ENCODE results near the gene RER1.

DNA sequence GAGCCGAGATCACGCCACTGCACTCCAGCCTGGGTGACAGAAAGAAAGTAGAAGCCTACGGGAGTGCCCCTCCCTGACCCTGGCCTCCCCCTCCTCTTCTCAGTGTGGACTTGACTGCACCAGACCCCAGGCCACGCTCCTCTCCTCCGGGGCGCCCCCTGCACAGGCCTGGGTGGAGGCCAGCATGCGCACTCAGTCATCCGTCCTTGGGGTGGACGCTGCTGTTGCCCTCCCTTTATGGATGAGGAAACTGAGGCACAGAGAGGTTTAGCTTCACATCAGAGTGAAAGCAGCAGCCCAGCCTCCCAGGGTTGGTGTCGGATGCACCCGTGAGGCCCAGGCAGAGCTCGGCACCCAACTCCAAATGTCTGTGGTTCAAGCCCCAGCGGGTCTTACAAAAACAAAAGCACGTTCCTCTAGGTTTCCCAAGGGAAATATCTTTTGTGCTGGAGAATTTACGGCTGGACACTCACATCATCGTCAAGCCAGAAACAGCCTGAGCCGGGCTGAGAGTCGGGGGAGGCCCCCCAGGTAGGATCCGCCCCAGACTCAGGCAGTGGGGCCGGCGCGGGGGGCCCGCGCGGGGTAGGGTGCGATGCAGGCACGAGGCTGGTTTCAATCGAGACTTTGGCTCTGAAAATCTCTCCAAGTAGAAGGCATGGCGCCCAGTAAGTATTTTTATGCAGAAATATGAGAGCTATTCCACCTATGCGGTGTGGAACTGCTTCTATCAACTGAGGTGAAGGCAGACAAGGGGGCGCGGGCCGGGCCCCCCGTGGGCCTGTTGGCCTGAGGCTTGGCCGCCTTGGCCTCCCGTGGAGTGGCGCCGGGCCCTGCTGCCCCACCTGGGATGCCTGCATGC is 36.9 kb upstream of the RER1 start:
- TF ChIP-seq, protein P1, sequence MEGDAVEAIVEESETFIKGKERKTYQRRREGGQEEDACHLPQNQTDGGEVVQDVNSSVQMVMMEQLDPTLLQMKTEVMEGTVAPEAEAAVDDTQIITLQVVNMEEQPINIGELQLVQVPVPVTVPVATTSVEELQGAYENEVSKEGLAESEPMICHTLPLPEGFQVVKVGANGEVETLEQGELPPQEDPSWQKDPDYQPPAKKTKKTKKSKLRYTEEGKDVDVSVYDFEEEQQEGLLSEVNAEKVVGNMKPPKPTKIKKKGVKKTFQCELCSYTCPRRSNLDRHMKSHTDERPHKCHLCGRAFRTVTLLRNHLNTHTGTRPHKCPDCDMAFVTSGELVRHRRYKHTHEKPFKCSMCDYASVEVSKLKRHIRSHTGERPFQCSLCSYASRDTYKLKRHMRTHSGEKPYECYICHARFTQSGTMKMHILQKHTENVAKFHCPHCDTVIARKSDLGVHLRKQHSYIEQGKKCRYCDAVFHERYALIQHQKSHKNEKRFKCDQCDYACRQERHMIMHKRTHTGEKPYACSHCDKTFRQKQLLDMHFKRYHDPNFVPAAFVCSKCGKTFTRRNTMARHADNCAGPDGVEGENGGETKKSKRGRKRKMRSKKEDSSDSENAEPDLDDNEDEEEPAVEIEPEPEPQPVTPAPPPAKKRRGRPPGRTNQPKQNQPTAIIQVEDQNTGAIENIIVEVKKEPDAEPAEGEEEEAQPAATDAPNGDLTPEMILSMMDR (IDR thresholded peaks at IDR 0.05; ENCODE audit: low read length) = no peak
- no peak for TF ChIP-seq EZH2 (optimal IDR thresholded peaks at IDR 0.05; ENCODE audit: low read depth, low read length)
- no peak for TF ChIP-seq EZH2phosphoT487 (IDR thresholded peaks at IDR 0.05; ENCODE audit: low read length)
